ENCODE measurements around the gene FGB.

DNA sequence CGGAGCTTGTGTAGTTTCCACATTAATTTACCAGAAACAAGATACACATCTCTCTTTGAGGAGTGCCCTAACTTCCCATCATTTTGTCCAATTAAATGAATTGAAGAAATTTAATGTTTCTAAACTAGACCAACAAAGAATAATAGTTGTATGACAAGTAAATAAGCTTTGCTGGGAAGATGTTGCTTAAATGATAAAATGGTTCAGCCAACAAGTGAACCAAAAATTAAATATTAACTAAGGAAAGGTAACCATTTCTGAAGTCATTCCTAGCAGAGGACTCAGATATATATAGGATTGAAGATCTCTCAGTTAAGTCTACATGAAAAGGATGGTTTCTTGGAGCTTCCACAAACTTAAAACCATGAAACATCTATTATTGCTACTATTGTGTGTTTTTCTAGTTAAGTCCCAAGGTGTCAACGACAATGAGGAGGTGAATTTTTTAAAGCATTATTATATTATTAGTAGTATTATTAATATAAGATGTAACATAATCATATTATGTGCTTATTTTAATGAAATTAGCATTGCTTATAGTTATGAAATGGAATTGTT lies at the start of gene FGB:
- TF ChIP-seq, protein P1, sequence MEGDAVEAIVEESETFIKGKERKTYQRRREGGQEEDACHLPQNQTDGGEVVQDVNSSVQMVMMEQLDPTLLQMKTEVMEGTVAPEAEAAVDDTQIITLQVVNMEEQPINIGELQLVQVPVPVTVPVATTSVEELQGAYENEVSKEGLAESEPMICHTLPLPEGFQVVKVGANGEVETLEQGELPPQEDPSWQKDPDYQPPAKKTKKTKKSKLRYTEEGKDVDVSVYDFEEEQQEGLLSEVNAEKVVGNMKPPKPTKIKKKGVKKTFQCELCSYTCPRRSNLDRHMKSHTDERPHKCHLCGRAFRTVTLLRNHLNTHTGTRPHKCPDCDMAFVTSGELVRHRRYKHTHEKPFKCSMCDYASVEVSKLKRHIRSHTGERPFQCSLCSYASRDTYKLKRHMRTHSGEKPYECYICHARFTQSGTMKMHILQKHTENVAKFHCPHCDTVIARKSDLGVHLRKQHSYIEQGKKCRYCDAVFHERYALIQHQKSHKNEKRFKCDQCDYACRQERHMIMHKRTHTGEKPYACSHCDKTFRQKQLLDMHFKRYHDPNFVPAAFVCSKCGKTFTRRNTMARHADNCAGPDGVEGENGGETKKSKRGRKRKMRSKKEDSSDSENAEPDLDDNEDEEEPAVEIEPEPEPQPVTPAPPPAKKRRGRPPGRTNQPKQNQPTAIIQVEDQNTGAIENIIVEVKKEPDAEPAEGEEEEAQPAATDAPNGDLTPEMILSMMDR (conservative IDR thresholded peaks at IDR 0.05 in 1 of 2, IDR thresholded peaks at IDR 0.05 in 1 of 2; ENCODE audit: low read depth in 1 of 2, low read length in 2 of 2), result no peak
- TF ChIP-seq EZH2 (IDR thresholded peaks at IDR 0.05; ENCODE audit: low read length, missing control alignments), result no peak
